ENCODE measurements around the gene LRG1. TPM values are rescaled to one million over a fixed set of nuclear protein-coding genes. Genes with fewer than 3 reads are reported as not detected.

LRG1 gene
- total and polyA plus RNA-seq, 9 of the 15 experiments (the other 6 are each of a cell fraction or from before 2014, with no cell fraction given), result 1.5 to 11.9 (median 8.7) TPM

GRCh38 chr19:4555657-4556561 is 16.1 kb upstream of the LRG1 start (continued):
- TF ChIP-seq, protein P1, sequence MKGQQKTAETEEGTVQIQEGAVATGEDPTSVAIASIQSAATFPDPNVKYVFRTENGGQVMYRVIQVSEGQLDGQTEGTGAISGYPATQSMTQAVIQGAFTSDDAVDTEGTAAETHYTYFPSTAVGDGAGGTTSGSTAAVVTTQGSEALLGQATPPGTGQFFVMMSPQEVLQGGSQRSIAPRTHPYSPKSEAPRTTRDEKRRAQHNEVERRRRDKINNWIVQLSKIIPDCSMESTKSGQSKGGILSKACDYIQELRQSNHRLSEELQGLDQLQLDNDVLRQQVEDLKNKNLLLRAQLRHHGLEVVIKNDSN (CRISPR knock-in tag; IDR thresholded peaks at IDR 0.05), result peak; percentile 45; the same call in 1 of the 2 replicates
- TF ChIP-seq ZNF696 (CRISPR knock-in tag; conservative IDR thresholded peaks at IDR 0.05) (no peak), SIX5 (IDR thresholded peaks at IDR 0.05; ENCODE audit: borderline replicate concordance in 1 of 2, insufficient read depth in 1 of 2, low read depth in 1 of 2, low read length in 2 of 2) (no peak), RBM34 (IDR thresholded peaks at IDR 0.05; ENCODE audit: borderline replicate concordance, insufficient read depth, low read length) (no peak), XRCC4 (IDR thresholded peaks at IDR 0.05; ENCODE audit: extremely low read depth, insufficient read depth, insufficient read length) (no peak), NR1H2 (CRISPR knock-in tag; IDR thresholded peaks at IDR 0.05) (no peak), RNF2 (IDR thresholded peaks at IDR 0.05) (no peak), CXXC5 (CRISPR knock-in tag; IDR thresholded peaks at IDR 0.05) (peak; percentile 37; the same call in 1 of the 2 replicates), XRCC5 (IDR thresholded peaks at IDR 0.05; ENCODE audit: low read depth, low read length) (no peak), ZFPM2 (CRISPR knock-in tag; IDR thresholded peaks at IDR 0.05) (no peak), USF2 (CRISPR knock-in tag; IDR thresholded peaks at IDR 0.05) (no peak), ZNF707 (CRISPR knock-in tag; conservative IDR thresholded peaks at IDR 0.05) (no peak), HDAC1 (IDR thresholded peaks at IDR 0.05) (peak; percentile 61 to 93), EP400 (IDR thresholded peaks at IDR 0.05) (no peak), IRF2 (CRISPR knock-in tag; IDR thresholded peaks at IDR 0.05) (no peak), NR3C1 (CRISPR knock-in tag; IDR thresholded peaks at IDR 0.05) (no peak), MXI1 (IDR thresholded peaks at IDR 0.05; ENCODE audit: low read depth, low read length) (no peak), CHD4 (IDR thresholded peaks at IDR 0.05; ENCODE audit: insufficient read depth, insufficient replicate concordance, low read depth, low read length, poor library complexity, severe bottlenecking) (peak; percentile 99), ADNP (tag; IDR thresholded peaks at IDR 0.05) (peak; percentile 98), SRSF3 (IDR thresholded peaks at IDR 0.05; ENCODE audit: insufficient read depth, low read length) (no peak), ZKSCAN8 (CRISPR knock-in tag; IDR thresholded peaks at IDR 0.05) (no peak), RBM15 (IDR thresholded peaks at IDR 0.05; ENCODE audit: insufficient read depth, low read length) (no peak), NFRKB (IDR thresholded peaks at IDR 0.05; ENCODE audit: low read depth) (no peak)
- TF ChIP-seq, protein P2, sequence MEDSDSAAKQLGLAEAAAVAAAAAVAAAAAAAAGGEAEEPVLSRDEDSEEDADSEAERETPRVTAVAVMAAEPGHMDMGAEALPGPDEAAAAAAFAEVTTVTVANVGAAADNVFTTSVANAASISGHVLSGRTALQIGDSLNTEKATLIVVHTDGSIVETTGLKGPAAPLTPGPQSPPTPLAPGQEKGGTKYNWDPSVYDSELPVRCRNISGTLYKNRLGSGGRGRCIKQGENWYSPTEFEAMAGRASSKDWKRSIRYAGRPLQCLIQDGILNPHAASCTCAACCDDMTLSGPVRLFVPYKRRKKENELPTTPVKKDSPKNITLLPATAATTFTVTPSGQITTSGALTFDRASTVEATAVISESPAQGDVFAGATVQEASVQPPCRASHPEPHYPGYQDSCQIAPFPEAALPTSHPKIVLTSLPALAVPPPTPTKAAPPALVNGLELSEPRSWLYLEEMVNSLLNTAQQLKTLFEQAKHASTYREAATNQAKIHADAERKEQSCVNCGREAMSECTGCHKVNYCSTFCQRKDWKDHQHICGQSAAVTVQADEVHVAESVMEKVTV (CRISPR knock-in tag; IDR thresholded peaks at IDR 0.05), result no peak
- TF ChIP-seq, protein P3, sequence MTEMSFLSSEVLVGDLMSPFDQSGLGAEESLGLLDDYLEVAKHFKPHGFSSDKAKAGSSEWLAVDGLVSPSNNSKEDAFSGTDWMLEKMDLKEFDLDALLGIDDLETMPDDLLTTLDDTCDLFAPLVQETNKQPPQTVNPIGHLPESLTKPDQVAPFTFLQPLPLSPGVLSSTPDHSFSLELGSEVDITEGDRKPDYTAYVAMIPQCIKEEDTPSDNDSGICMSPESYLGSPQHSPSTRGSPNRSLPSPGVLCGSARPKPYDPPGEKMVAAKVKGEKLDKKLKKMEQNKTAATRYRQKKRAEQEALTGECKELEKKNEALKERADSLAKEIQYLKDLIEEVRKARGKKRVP (CRISPR knock-in tag; IDR thresholded peaks at IDR 0.05), result no peak
